ENCODE data around the gene ADAMTS3.

DNA sequence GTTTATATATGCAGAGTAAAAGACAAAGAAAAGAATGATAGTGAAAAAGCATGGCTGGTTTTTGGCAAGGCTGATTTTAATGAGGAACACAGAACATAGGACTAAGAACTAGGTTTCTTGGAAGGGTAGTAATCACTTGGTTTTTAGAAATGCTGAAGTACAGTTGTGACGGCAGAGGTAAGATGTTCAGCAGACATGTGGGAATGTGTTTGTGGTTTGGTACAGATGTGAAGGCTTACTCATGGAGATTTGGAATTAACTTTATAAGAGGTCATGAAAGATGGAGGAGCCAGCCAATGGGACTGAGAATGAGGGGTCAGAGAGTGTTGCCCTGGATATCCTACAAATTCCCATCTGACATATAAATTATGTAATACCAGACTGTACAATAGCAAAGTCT lies 293.6 kb downstream of the ADAMTS3 start:
- TF ChIP-seq ISL1 (CRISPR knock-in tag; IDR thresholded peaks at IDR 0.05) (no peak), TOX (CRISPR knock-in tag; IDR thresholded peaks at IDR 0.05; ENCODE audit: borderline replicate concordance) (no peak), ZFP3 (CRISPR knock-in tag; IDR thresholded peaks at IDR 0.05) (no peak), ZC3H10 (CRISPR knock-in tag; IDR thresholded peaks at IDR 0.05) (no peak), ZFP30 (CRISPR knock-in tag; IDR thresholded peaks at IDR 0.05) (no peak), RARB (CRISPR knock-in tag; IDR thresholded peaks at IDR 0.05) (no peak), PATZ1 (CRISPR knock-in tag; IDR thresholded peaks at IDR 0.05; ENCODE audit: borderline replicate concordance) (no peak), ARNTL (CRISPR knock-in tag; IDR thresholded peaks at IDR 0.05; ENCODE audit: borderline replicate concordance, low read depth) (no peak), OSR1 (CRISPR knock-in tag; IDR thresholded peaks at IDR 0.05) (no peak)
- TF ChIP-seq, protein P1, sequence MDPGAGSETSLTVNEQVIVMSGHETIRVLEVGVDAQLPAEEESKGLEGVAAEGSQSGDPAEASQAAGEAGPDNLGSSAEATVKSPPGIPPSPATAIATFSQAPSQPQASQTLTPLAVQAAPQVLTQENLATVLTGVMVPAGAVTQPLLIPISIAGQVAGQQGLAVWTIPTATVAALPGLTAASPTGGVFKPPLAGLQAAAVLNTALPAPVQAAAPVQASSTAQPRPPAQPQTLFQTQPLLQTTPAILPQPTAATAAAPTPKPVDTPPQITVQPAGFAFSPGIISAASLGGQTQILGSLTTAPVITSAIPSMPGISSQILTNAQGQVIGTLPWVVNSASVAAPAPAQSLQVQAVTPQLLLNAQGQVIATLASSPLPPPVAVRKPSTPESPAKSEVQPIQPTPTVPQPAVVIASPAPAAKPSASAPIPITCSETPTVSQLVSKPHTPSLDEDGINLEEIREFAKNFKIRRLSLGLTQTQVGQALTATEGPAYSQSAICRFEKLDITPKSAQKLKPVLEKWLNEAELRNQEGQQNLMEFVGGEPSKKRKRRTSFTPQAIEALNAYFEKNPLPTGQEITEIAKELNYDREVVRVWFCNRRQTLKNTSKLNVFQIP (CRISPR knock-in tag; IDR thresholded peaks at IDR 0.05; ENCODE audit: borderline replicate concordance, low read depth) = no peak
- TF ChIP-seq, protein P2, sequence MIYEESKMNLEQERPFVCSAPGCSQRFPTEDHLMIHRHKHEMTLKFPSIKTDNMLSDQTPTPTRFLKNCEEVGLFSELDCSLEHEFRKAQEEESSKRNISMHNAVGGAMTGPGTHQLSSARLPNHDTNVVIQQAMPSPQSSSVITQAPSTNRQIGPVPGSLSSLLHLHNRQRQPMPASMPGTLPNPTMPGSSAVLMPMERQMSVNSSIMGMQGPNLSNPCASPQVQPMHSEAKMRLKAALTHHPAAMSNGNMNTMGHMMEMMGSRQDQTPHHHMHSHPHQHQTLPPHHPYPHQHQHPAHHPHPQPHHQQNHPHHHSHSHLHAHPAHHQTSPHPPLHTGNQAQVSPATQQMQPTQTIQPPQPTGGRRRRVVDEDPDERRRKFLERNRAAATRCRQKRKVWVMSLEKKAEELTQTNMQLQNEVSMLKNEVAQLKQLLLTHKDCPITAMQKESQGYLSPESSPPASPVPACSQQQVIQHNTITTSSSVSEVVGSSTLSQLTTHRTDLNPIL (CRISPR knock-in tag; IDR thresholded peaks at IDR 0.05; ENCODE audit: low read depth) = no peak

Data from SK-N-SH treated with all-trans-retinoic acid at 6 μM for 48 hours (cell line).